Mesothelial cell of epicardium (in vitro differentiated cells): ENCODE data around the gene SAMD11. TPM values are rescaled to one million over a fixed set of nuclear protein-coding genes. Genes with fewer than 3 reads are reported as not detected.

Source experiments
- DNase-seq, 2 experiments: peaks; one replicate each; pipeline ENCODE4 v3.0.0; 2021; ENCODE audit warnings: low spot score in 2 of 2; ENCODE audit not compliant: unreplicated experiment in 2 of 2
- H3K27ac Mint-ChIP-seq: 2 replicates; pipeline ENCODE4 v1.8.0; 2021; ENCODE audit warnings: mixed read lengths
- H3K27me3 Mint-ChIP-seq: 2 replicates; pipeline ENCODE4 v1.8.0; 2021; ENCODE audit warnings: low read depth, mixed read lengths
- H3K36me3 Mint-ChIP-seq: 2 replicates; pipeline ENCODE4 v1.8.0; 2021; ENCODE audit warnings: mixed read lengths
- H3K4me1 Mint-ChIP-seq: 2 replicates; pipeline ENCODE4 v1.8.0; 2021; ENCODE audit warnings: mixed read lengths
- H3K4me3 Mint-ChIP-seq: 2 replicates; pipeline ENCODE4 v1.8.0; 2021; ENCODE audit warnings: mild to moderate bottlenecking, moderate library complexity, mixed read lengths
- H3K9me3 Mint-ChIP-seq: 2 replicates; pipeline ENCODE4 v1.8.0; 2021; ENCODE audit warnings: mixed read lengths
- CTCF ChIP-seq: fragments of 200-600 bp; sonication (generic); IDR thresholded peaks from one replicate; pipeline ENCODE4 v1.5.0; 2021; ENCODE audit warnings: antibody characterized with exemption; ENCODE audit not compliant: unreplicated experiment
- total RNA-seq: library from RNA; stranded (reverse); gene quantifications from 3 replicates; pipeline ENCODE4 v1.2.1, GENCODE V29; 2021

SAMD11 gene
- total RNA-seq, 1 donor from 2014 or later: 313 TPM

GRCh38 chr1:970242-970972 is 46.7 kb downstream of the SAMD11 start:
- Mint-ChIP-seq H3K36me3 (peaks cover 2% of the 10 kb centered on the region), H3K27ac (no peak overlapping the region), H3K4me1 (peaks cover 5% of the 10 kb centered on the region), H3K9me3 (no peaks in the 10 kb centered on the region), H3K27me3 (peaks cover 17% of the 10 kb centered on the region), H3K4me3 (peak overlapping the region; percentile 46)
- TF ChIP-seq CTCF: no peak
- DNase-seq: no peak

- no peaks in the 10 kb centered on the region for H3K9me3 Mint-ChIP-seq
- peaks cover 2% of the 10 kb centered on the region for H3K36me3 Mint-ChIP-seq
- DNase-seq: no peak
- H3K27me3 Mint-ChIP-seq: peaks cover 17% of the 10 kb centered on the region
- no peak for TF ChIP-seq CTCF
- peaks cover 11% of the 10 kb centered on the region for H3K4me1 Mint-ChIP-seq
- peak overlapping the region; percentile 62 for H3K4me3 Mint-ChIP-seq
- H3K27ac Mint-ChIP-seq: no peak overlapping the region
Measured at GRCh38 chr1:970973-971730, 47.4 kb downstream of the SAMD11 start.

- Mint-ChIP-seq H3K4me3 (peak overlapping the region; percentile 62), H3K27me3 (peaks cover 17% of the 10 kb centered on the region), H3K9me3 (no peaks in the 10 kb centered on the region), H3K4me1 (peaks cover 11% of the 10 kb centered on the region), H3K27ac (no peak overlapping the region), H3K36me3 (peaks cover 2% of the 10 kb centered on the region)
- DNase-seq: no peak
- TF ChIP-seq CTCF: no peak
Measured at GRCh38 chr1:971751-972506, 48.2 kb downstream of the SAMD11 start.

GRCh38 chr1:972726-973458 is 49.2 kb downstream of the SAMD11 start:
- no peak for TF ChIP-seq CTCF
- no peak overlapping the region for H3K4me3 Mint-ChIP-seq
- H3K4me1 Mint-ChIP-seq: peaks cover 11% of the 10 kb centered on the region
- no peaks in the 10 kb centered on the region for H3K9me3 Mint-ChIP-seq
- H3K36me3 Mint-ChIP-seq: peaks cover 2% of the 10 kb centered on the region
- DNase-seq: no peak
- H3K27me3 Mint-ChIP-seq: peaks cover 17% of the 10 kb centered on the region
- H3K27ac Mint-ChIP-seq: no peak overlapping the region
